ENCODE measurements around the gene C11orf86.

Gene C11orf86

GRCh38 chr11:66964495-66964894, 10.6 kb upstream of the C11orf86 start:
- H3K36me3 ChIP-seq, result no peaks in the 10 kb centered on the region
- H3K9me3 ChIP-seq, result no peaks in the 10 kb centered on the region
- H3K4me1 ChIP-seq, result peaks cover 13% of the 10 kb centered on the region
- no peak overlapping the region for H3K4me3 ChIP-seq
- H3K27ac ChIP-seq, result no peak overlapping the region
- no peak overlapping the region for H3K4me2 ChIP-seq
- no peak for TF ChIP-seq Cebpa-rat (IDR thresholded peaks at IDR 0.05)
- H3K9ac ChIP-seq, result no peak overlapping the region
- no peaks in the 10 kb centered on the region for H3K27me3 ChIP-seq
- H4K20me1 ChIP-seq, result no peaks in the 10 kb centered on the region

GRCh38 chr11:66966351-66966750, 8.8 kb upstream of the C11orf86 start:
- TF ChIP-seq Cebpa-rat (IDR thresholded peaks at IDR 0.05), result no peak
- H4K20me1 ChIP-seq, result no peaks in the 10 kb centered on the region
- H3K27ac ChIP-seq, result no peak overlapping the region
- H3K36me3 ChIP-seq, result no peaks in the 10 kb centered on the region
- H3K27me3 ChIP-seq, result no peaks in the 10 kb centered on the region
- H3K4me2 ChIP-seq, result no peak overlapping the region
- peaks cover 13% of the 10 kb centered on the region for H3K4me1 ChIP-seq
- H3K4me3 ChIP-seq, result no peak overlapping the region
- H3K9me3 ChIP-seq, result no peaks in the 10 kb centered on the region
- no peak overlapping the region for H3K9ac ChIP-seq

GRCh38 chr11:66967670-66968425, 7.3 kb upstream of the C11orf86 start:
- peaks cover 13% of the 10 kb centered on the region for H3K4me1 ChIP-seq
- TF ChIP-seq Cebpa-rat (IDR thresholded peaks at IDR 0.05), result no peak
- H3K27me3 ChIP-seq, result no peaks in the 10 kb centered on the region
- H3K4me3 ChIP-seq, result no peak overlapping the region
- H3K4me2 ChIP-seq, result peak overlapping the region; percentile 34
- no peaks in the 10 kb centered on the region for H4K20me1 ChIP-seq
- H3K9ac ChIP-seq, result no peak overlapping the region
- peak overlapping the region; percentile 15; the same call in 1 of the 2 replicates for H3K27ac ChIP-seq
- no peaks in the 10 kb centered on the region for H3K36me3 ChIP-seq
- no peaks in the 10 kb centered on the region for H3K9me3 ChIP-seq

GRCh38 chr11:66969584-66970225, 5.4 kb upstream of the C11orf86 start:
- Histone ChIP-seq H3K4me3 (no peak overlapping the region), H3K9me3 (no peaks in the 10 kb centered on the region), H3K27me3 (no peaks in the 10 kb centered on the region), H3K36me3 (no peaks in the 10 kb centered on the region), H3K4me1 (peaks cover 13% of the 10 kb centered on the region), H3K4me2 (no peak overlapping the region), H3K9ac (no peak overlapping the region), H4K20me1 (no peaks in the 10 kb centered on the region), H3K27ac (no peak overlapping the region)
- no peak for TF ChIP-seq Cebpa-rat (IDR thresholded peaks at IDR 0.05)

GRCh38 chr11:66970371-66970806, 4.7 kb upstream of the C11orf86 start:
- Histone ChIP-seq H3K36me3 (no peaks in the 10 kb centered on the region), H3K9ac (no peak overlapping the region), H3K4me1 (peaks cover 13% of the 10 kb centered on the region), H3K27me3 (no peaks in the 10 kb centered on the region), H3K4me3 (no peak overlapping the region), H3K4me2 (no peak overlapping the region), H3K9me3 (no peaks in the 10 kb centered on the region), H3K27ac (no peak overlapping the region), H4K20me1 (no peaks in the 10 kb centered on the region)
- no peak for TF ChIP-seq Cebpa-rat (IDR thresholded peaks at IDR 0.05)

GRCh38 chr11:66970807-66971442, 4.2 kb upstream of the C11orf86 start:
- H3K36me3 ChIP-seq, result no peaks in the 10 kb centered on the region
- H3K27me3 ChIP-seq, result no peaks in the 10 kb centered on the region
- no peak overlapping the region for H3K4me2 ChIP-seq
- H3K4me1 ChIP-seq, result peaks cover 13% of the 10 kb centered on the region
- H3K9me3 ChIP-seq, result no peaks in the 10 kb centered on the region
- H3K9ac ChIP-seq, result no peak overlapping the region
- no peak overlapping the region for H3K27ac ChIP-seq
- no peak overlapping the region for H3K4me3 ChIP-seq
- H4K20me1 ChIP-seq, result no peaks in the 10 kb centered on the region
- TF ChIP-seq Cebpa-rat (IDR thresholded peaks at IDR 0.05), result no peak

- no peak for TF ChIP-seq Cebpa-rat (IDR thresholded peaks at IDR 0.05)
- Histone ChIP-seq H3K4me1 (peaks cover 19% of the 10 kb centered on the region), H4K20me1 (no peaks in the 10 kb centered on the region), H3K27ac (no peak overlapping the region), H3K4me3 (no peak overlapping the region), H3K9ac (no peak overlapping the region), H3K4me2 (no peak overlapping the region), H3K9me3 (no peaks in the 10 kb centered on the region), H3K36me3 (no peaks in the 10 kb centered on the region), H3K27me3 (no peaks in the 10 kb centered on the region)
These were observed 3.6 kb upstream of the C11orf86 start for GRCh38 chr11:66971488-66971887.

GRCh38 chr11:66973956-66974580, 1.0 kb upstream of the C11orf86 start:
- H3K4me3 ChIP-seq, result no peak overlapping the region
- no peak overlapping the region for H3K9ac ChIP-seq
- H3K9me3 ChIP-seq, result peaks cover 20% of the 10 kb centered on the region
- no peaks in the 10 kb centered on the region for H3K36me3 ChIP-seq
- peaks cover 9% of the 10 kb centered on the region for H3K4me1 ChIP-seq
- H3K27ac ChIP-seq, result no peak overlapping the region
- H3K4me2 ChIP-seq, result no peak overlapping the region
- no peaks in the 10 kb centered on the region for H3K27me3 ChIP-seq
- H4K20me1 ChIP-seq, result no peaks in the 10 kb centered on the region
- TF ChIP-seq Cebpa-rat (IDR thresholded peaks at IDR 0.05), result no peak

- peaks cover 33% of the 10 kb centered on the region for H3K9me3 ChIP-seq
- H4K20me1 ChIP-seq, result no peaks in the 10 kb centered on the region
- no peak overlapping the region for H3K4me2 ChIP-seq
- no peak for TF ChIP-seq Cebpa-rat (IDR thresholded peaks at IDR 0.05)
- H3K9ac ChIP-seq, result 0 out of 2 replicates have a peak overlapping the region, but pooled peaks have one; percentile 16
- H3K27ac ChIP-seq, result 0 out of 2 replicates have a peak overlapping the region, but pooled peaks have one; percentile 7
- peaks cover 11% of the 10 kb centered on the region for H3K4me1 ChIP-seq
- no peak overlapping the region for H3K4me3 ChIP-seq
- H3K36me3 ChIP-seq, result no peaks in the 10 kb centered on the region; the same call in 1 of the 2 replicates
- no peaks in the 10 kb centered on the region for H3K27me3 ChIP-seq
These were observed 412 bp downstream of the C11orf86 start for GRCh38 chr11:66975405-66976027.

All from BLaER1 (cell line).